Spleen (tissue), 7 donors: ENCODE results near the gene HIPK3.

Experiments
- POLR2A ChIP-seq, 3 donors: fragments of 450-650 bp; IDR thresholded peaks; one replicate each; pipeline ENCODE4 v1.5.1; 2017; ENCODE audit warnings: antibody characterized with exemption in 3 of 3, mild to moderate bottlenecking in 1 of 3
- POLR2AphosphoS5 ChIP-seq, 3 donors: sonication (generic); formaldehyde crosslinking; IDR thresholded peaks; one replicate each; pipeline ENCODE4 v1.5.1; 2017; ENCODE audit warnings: antibody characterized with exemption in 3 of 3
- TF ChIP-seq, protein P1 (sequence below), 11 experiments: fragments of 200-600 bp in 7 of 11; fragments of 450-650 bp in 4 of 11; sonication (generic) in 4 of 11; IDR thresholded peaks in 8 of 11; conservative IDR thresholded peaks in 3 of 11; 1 replicate in 7 of 11; 2 replicates in 4 of 11; pipeline versions ENCODE4 v1.4.0 to v1.8.0; 2016 to 2021; ENCODE audit warnings: antibody characterized with exemption in 11 of 11, inconsistent platforms in 4 of 11, mild to moderate bottlenecking in 1 of 11
- donor health status: DM: no; HTN: no; CAD: no; lungs with moderate emphysema.
- donor health status: DM: no; HTN: no; CAD: no.
- donor health status: DM: no; HTN: no; CAD: no.

DNA sequence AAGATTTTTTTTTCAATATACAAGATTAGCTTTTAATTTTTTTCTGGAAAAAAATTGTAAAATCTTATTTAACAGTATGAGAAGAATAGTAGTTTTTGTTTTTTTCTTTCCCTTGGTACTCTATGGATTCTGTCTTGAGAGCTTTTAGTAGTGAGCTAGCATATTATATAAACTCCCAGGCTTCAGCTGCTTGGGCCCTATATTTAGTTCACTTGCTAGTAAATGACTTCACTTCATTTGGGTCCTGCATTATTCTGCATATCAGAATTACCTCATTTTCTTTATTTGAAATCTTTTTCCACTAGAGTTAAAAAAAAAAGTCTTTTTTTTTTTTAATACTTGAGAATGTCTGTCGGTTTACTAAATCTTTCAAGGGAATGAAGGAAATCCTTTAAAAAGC lies 33.1 kb downstream of the HIPK3 start:
- TF ChIP-seq, protein P1, sequence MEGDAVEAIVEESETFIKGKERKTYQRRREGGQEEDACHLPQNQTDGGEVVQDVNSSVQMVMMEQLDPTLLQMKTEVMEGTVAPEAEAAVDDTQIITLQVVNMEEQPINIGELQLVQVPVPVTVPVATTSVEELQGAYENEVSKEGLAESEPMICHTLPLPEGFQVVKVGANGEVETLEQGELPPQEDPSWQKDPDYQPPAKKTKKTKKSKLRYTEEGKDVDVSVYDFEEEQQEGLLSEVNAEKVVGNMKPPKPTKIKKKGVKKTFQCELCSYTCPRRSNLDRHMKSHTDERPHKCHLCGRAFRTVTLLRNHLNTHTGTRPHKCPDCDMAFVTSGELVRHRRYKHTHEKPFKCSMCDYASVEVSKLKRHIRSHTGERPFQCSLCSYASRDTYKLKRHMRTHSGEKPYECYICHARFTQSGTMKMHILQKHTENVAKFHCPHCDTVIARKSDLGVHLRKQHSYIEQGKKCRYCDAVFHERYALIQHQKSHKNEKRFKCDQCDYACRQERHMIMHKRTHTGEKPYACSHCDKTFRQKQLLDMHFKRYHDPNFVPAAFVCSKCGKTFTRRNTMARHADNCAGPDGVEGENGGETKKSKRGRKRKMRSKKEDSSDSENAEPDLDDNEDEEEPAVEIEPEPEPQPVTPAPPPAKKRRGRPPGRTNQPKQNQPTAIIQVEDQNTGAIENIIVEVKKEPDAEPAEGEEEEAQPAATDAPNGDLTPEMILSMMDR (IDR thresholded peaks at IDR 0.05 in 8 of 11, conservative IDR thresholded peaks at IDR 0.05 in 3 of 11) = no peak
- TF ChIP-seq POLR2A (IDR thresholded peaks at IDR 0.05) (no peak), POLR2AphosphoS5 (IDR thresholded peaks at IDR 0.05) (no peak)
